ENCODE measurements around the gene FAM149A.

- TF ChIP-seq CTCF (optimal IDR thresholded peaks at IDR 0.05 in 1 of 3, IDR thresholded peaks at IDR 0.05 in 1 of 3, conservative IDR thresholded peaks at IDR 0.05 in 1 of 3; ENCODE audit: extremely low read depth in 1 of 3, insufficient read depth in 2 of 3, low read length in 3 of 3) (peak in 2 of 3 experiments; percentile 51 to 58), EZH2 (IDR thresholded peaks at IDR 0.05; ENCODE audit: low read length) (no peak)
Observed at GRCh38 chr4:186149872-186150271, 45.4 kb downstream of the FAM149A start.

All from keratinocyte (primary cell).